Measurements from ENCODE around the gene DMTF1.
"Not testable (repeated sequence)": the region's sequence is repeated elsewhere in the genome, so short reads cannot be mapped to it uniquely, and the experiment has no call there.

Gene DMTF1

GRCh38 chr7:87152112-87152896 lies at the start of gene DMTF1:
Gene DMTF1, plus strand, starts transcription at chr7:87152453. Its CDS starts 12,489 bp downstream, at chr7:87164942.
- peak; percentile 92 for DNase-seq

- no peak for DNase-seq
Observed at GRCh38 chr7:87105401-87105800, 46.9 kb upstream of the DMTF1 start.

GRCh38 chr7:87106974-87107612 lies 45.2 kb upstream of the DMTF1 start:
- DNase-seq, result no peak

- DNase-seq, result no peak
Observed at GRCh38 chr7:87107949-87108776, 44.1 kb upstream of the DMTF1 start.

GRCh38 chr7:87110778-87111177 lies 41.5 kb upstream of the DMTF1 start:
- no peak for DNase-seq

- no peak for DNase-seq
Observed at GRCh38 chr7:87111877-87112276, 40.4 kb upstream of the DMTF1 start.

- DNase-seq, result no peak
Observed at GRCh38 chr7:87113077-87113476, 39.2 kb upstream of the DMTF1 start.

- DNase-seq, result not testable (repeated sequence)
Observed at GRCh38 chr7:87113904-87114303, 38.3 kb upstream of the DMTF1 start.

GRCh38 chr7:87115772-87116171 lies 36.5 kb upstream of the DMTF1 start:
- DNase-seq, result not testable (repeated sequence)

- no peak for DNase-seq
Observed at GRCh38 chr7:87116315-87116714, 35.9 kb upstream of the DMTF1 start.

GRCh38 chr7:87119581-87119980 lies 32.7 kb upstream of the DMTF1 start:
- no peak for DNase-seq

GRCh38 chr7:87123105-87123504 lies 29.1 kb upstream of the DMTF1 start:
- no peak for DNase-seq

GRCh38 chr7:87127019-87127418 lies 25.2 kb upstream of the DMTF1 start:
- no peak for DNase-seq

- no peak for DNase-seq
Observed at GRCh38 chr7:87128861-87129267, 23.4 kb upstream of the DMTF1 start.

GRCh38 chr7:87129332-87129731 lies 22.9 kb upstream of the DMTF1 start:
- DNase-seq, result no peak

GRCh38 chr7:87129848-87130247 lies 22.4 kb upstream of the DMTF1 start:
- DNase-seq, result no peak

GRCh38 chr7:87131771-87132170 lies 20.5 kb upstream of the DMTF1 start:
- no peak for DNase-seq

- no peak for DNase-seq
Observed at GRCh38 chr7:87137271-87137670, 15.0 kb upstream of the DMTF1 start.

GRCh38 chr7:87139514-87139913 lies 12.7 kb upstream of the DMTF1 start:
- DNase-seq, result no peak

- no peak for DNase-seq
Observed at GRCh38 chr7:87140271-87140748, 11.9 kb upstream of the DMTF1 start.

GRCh38 chr7:87144173-87144657 lies 8.0 kb upstream of the DMTF1 start:
- DNase-seq, result no peak

- no peak for DNase-seq
Observed at GRCh38 chr7:87146740-87147386, 5.4 kb upstream of the DMTF1 start.

GRCh38 chr7:87147500-87147899 lies 4.8 kb upstream of the DMTF1 start:
- no peak for DNase-seq

All from amniotic stem cell (primary cell).